Gastrocnemius medialis (tissue), 4 donors: Measurements from ENCODE around the gene TOR4A.
"Not testable (repeated sequence)": the region's sequence is repeated elsewhere in the genome, so short reads cannot be mapped to it uniquely, and the experiment has no call there.

Source experiments
- CTCF ChIP-seq, 5 experiments: fragments of 450-650 bp in 3 of 5; fragments of 200-600 bp in 2 of 5; sonication (generic) in 2 of 5; IDR thresholded peaks in 4 of 5; conservative IDR thresholded peaks in 1 of 5; 1 replicate in 4 of 5; 2 replicates in 1 of 5; pipeline ENCODE4 v1.5.1; 2016 to 2019; ENCODE audit warnings: antibody characterized with exemption in 5 of 5, mild to moderate bottlenecking in 3 of 5, moderate library complexity in 3 of 5
- POLR2A ChIP-seq, 2 donors: fragments of 450-650 bp; IDR thresholded peaks; one replicate each; pipeline ENCODE4 v1.6.1; 2017; ENCODE audit warnings: antibody characterized with exemption in 2 of 2, mild to moderate bottlenecking in 2 of 2, moderate library complexity in 2 of 2

GRCh38 chr9:137243266-137243625 lies 34.3 kb upstream of the TOR4A start:
- not testable (repeated sequence) for TF ChIP-seq POLR2A (IDR thresholded peaks at IDR 0.05); CTCF (IDR thresholded peaks at IDR 0.05 in 4 of 5, conservative IDR thresholded peaks at IDR 0.05 in 1 of 5)
